Mesenchymal stem cell (in vitro differentiated cells and primary cell): ENCODE results near the gene CS.

Experiments
- DNase-seq: peaks from one replicate; pipeline ENCODE4 v3.0.0-alpha.2; 2013
- H2AFZ ChIP-seq: one replicate; pipeline ENCODE4 v1.6.1; 2013; ENCODE audit warnings: low read depth, mild to moderate bottlenecking, control low read depth, inconsistent platforms, low read length, moderate library complexity
- H2AK5ac ChIP-seq: 2 replicates; pipeline ENCODE4 v1.6.1; 2013; ENCODE audit warnings: low read length, moderate library complexity, mild to moderate bottlenecking, inconsistent platforms; ENCODE audit not compliant: severe bottlenecking
- H2BK120ac ChIP-seq: one replicate; pipeline ENCODE4 v1.6.1; 2013; ENCODE audit warnings: low read depth, mild to moderate bottlenecking, inconsistent platforms, low read length, moderate library complexity
- H2BK12ac ChIP-seq, 2 experiments: one replicate each; pipeline ENCODE4 v1.6.1; 2013; ENCODE audit warnings: inconsistent platforms in 2 of 2, low read length in 2 of 2, mild to moderate bottlenecking in 2 of 2, moderate library complexity in 2 of 2, control low read depth in 1 of 2
- H2BK15ac ChIP-seq: one replicate; pipeline ENCODE4 v1.6.1; 2013; ENCODE audit warnings: mild to moderate bottlenecking, low read depth, inconsistent platforms; ENCODE audit not compliant: poor library complexity, severe bottlenecking
- H2BK5ac ChIP-seq: 2 replicates; pipeline ENCODE4 v1.6.1; 2013; ENCODE audit warnings: low read depth, mild to moderate bottlenecking, low read length, control low read depth, inconsistent platforms; ENCODE audit not compliant: poor library complexity, severe bottlenecking
- H3K14ac ChIP-seq, 2 experiments: one replicate each; pipeline ENCODE4 v1.6.1; 2013; ENCODE audit warnings: inconsistent platforms in 2 of 2, low read length in 2 of 2, control low read depth in 1 of 2, mild to moderate bottlenecking in 1 of 2, moderate library complexity in 1 of 2
- H3K18ac ChIP-seq, 2 experiments: one replicate each; pipeline ENCODE4 v1.6.1; 2013; ENCODE audit warnings: inconsistent platforms in 2 of 2, low read length in 2 of 2, control low read depth in 1 of 2, low read depth in 1 of 2, mild to moderate bottlenecking in 1 of 2
- H3K23ac ChIP-seq, 2 experiments: one replicate each; pipeline ENCODE4 v1.6.1; 2013; ENCODE audit warnings: inconsistent platforms in 2 of 2, low read length in 2 of 2, mild to moderate bottlenecking in 2 of 2, moderate library complexity in 2 of 2, control low read depth in 1 of 2
- H3K27ac ChIP-seq: 2 replicates; pipeline ENCODE4 v1.5.1; 2013; ENCODE audit warnings: mild to moderate bottlenecking, moderate library complexity, low read length, control low read depth, inconsistent platforms; ENCODE audit not compliant: poor library complexity, severe bottlenecking
- H3K27me3 ChIP-seq, 2 experiments: 2 replicates each; pipeline versions ENCODE4 v1.6.1 to v1.7.0; 2013; ENCODE audit warnings: low read length in 2 of 2, mild to moderate bottlenecking in 2 of 2, moderate library complexity in 2 of 2, control low read depth in 1 of 2, inconsistent platforms in 1 of 2; ENCODE audit not compliant: control insufficient read depth in 1 of 2, insufficient read depth in 1 of 2
- H3K36me3 ChIP-seq, 2 experiments: 2 replicates each; pipeline versions ENCODE4 v1.6.1 to v1.7.0; 2013; ENCODE audit warnings: low read length in 2 of 2, control low read depth in 1 of 2, inconsistent platforms in 1 of 2, low read depth in 1 of 2, mild to moderate bottlenecking in 1 of 2; ENCODE audit not compliant: insufficient read depth in 2 of 2, control insufficient read depth in 1 of 2
- H3K4ac ChIP-seq, 2 experiments: one replicate each; pipeline ENCODE4 v1.6.1; 2013; ENCODE audit warnings: inconsistent platforms in 2 of 2, low read length in 2 of 2, mild to moderate bottlenecking in 2 of 2, moderate library complexity in 2 of 2, control low read depth in 1 of 2, low read depth in 1 of 2
- H3K4me1 ChIP-seq: 2 replicates; pipeline ENCODE4 v1.6.1; 2013; ENCODE audit warnings: low read depth, low read length, control low read depth; ENCODE audit not compliant: control insufficient read depth, insufficient read depth
- H3K4me2 ChIP-seq: 2 replicates; pipeline ENCODE4 v1.6.1; 2013; ENCODE audit warnings: low read length, mild to moderate bottlenecking, inconsistent platforms; ENCODE audit not compliant: poor library complexity, severe bottlenecking
- H3K4me3 ChIP-seq, 2 experiments: 2 replicates each; pipeline versions ENCODE4 v1.5.1 to v1.7.0; 2013; ENCODE audit warnings: low read length in 2 of 2, mild to moderate bottlenecking in 2 of 2, control low read depth in 1 of 2, low read depth in 1 of 2; ENCODE audit not compliant: insufficient read depth in 1 of 2
- H3K79me1 ChIP-seq: replicated peaks from 2 replicates; pipeline ENCODE4 v1.6.1; 2013; ENCODE audit warnings: mild to moderate bottlenecking, control low read depth, low read length, inconsistent platforms; ENCODE audit not compliant: poor library complexity, severe bottlenecking
- H3K9ac ChIP-seq: 2 replicates; pipeline ENCODE4 v1.7.0; 2013; ENCODE audit warnings: mild to moderate bottlenecking, low read length, moderate library complexity
- H3K9me3 ChIP-seq: 2 replicates; pipeline ENCODE4 v1.7.0; 2013; ENCODE audit warnings: mild to moderate bottlenecking, low read length; ENCODE audit not compliant: control insufficient read depth
- H4K8ac ChIP-seq: one replicate; pipeline ENCODE4 v1.6.1; 2013; ENCODE audit warnings: inconsistent platforms, mild to moderate bottlenecking, low read length, moderate library complexity
- H4K91ac ChIP-seq: one replicate; pipeline ENCODE4 v1.6.1; 2013; ENCODE audit warnings: mild to moderate bottlenecking, low read length, inconsistent platforms
- WGBS: methylation state at CpG from one replicate; pipeline ENCODE4 v1.1.7; 2013; ENCODE audit warnings: mixed read lengths; 5-methylcytosine and 5-hydroxymethylcytosine counted together

Gene CS

GRCh38 chr12:56298828-56299227 lies 1.3 kb downstream of the CS start:
- Histone ChIP-seq H2BK5ac (no peak overlapping the region), H4K91ac (no peak overlapping the region), H3K79me1 (peaks cover 6% of the 10 kb centered on the region), H2BK120ac (no peak overlapping the region), H3K23ac (no peak overlapping the region), H3K14ac (no peak overlapping the region), H3K4me1 (peaks cover 14% of the 10 kb centered on the region), H2BK15ac (no peak overlapping the region), H2AK5ac (no peak overlapping the region), H2BK12ac (no peak overlapping the region), H3K18ac (no peak overlapping the region), H2AFZ (no peak overlapping the region), H3K27ac (no peak overlapping the region), H3K27me3 (no peaks in the 10 kb centered on the region), H3K4me3 (peak overlapping the region in 1 of 2 experiments; percentile 95), H4K8ac (no peak overlapping the region), H3K36me3 (peaks cover 15 to 22% of the 10 kb centered on the region in 2 experiments), H3K9ac (peak overlapping the region; percentile 91), H3K4me2 (peak overlapping the region; percentile 61), H3K4ac (no peak overlapping the region), H3K9me3 (no peaks in the 10 kb centered on the region)
- no peak for DNase-seq
- 93% methylated on average over 5 of the region's 5 CpGs for WGBS

DNA sequence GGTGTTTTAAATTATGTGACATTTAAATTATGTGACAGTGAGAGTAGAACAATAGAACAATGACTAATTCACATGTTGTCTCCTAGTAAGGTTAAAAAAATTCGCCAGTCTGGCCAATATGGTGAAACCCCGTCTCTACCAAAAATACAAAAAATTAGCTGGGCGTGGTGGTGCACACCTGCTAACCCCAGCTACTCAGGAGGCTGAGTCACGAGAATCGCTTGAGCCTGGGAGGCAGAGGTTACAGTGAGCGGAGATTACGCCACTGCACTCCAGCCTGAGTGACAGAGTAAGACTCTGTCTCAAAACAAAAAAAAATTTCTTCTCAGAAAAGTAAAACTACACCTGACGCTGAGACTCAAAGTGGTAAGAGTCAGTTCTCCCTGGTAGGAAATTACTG lies 2.7 kb downstream of the CS start:
- H3K4me2 ChIP-seq: no peak overlapping the region
- H4K8ac ChIP-seq: no peak overlapping the region
- peaks cover 15 to 25% of the 10 kb centered on the region in 2 experiments for H3K36me3 ChIP-seq
- no peak overlapping the region for H3K4ac ChIP-seq
- H2BK5ac ChIP-seq: no peak overlapping the region
- no peak overlapping the region for H2BK15ac ChIP-seq
- H3K23ac ChIP-seq: no peak overlapping the region
- WGBS: 97% methylated on average over 8 of the region's 8 CpGs
- H3K4me1 ChIP-seq: peaks cover 14% of the 10 kb centered on the region
- no peaks in the 10 kb centered on the region for H3K27me3 ChIP-seq
- H3K14ac ChIP-seq: no peak overlapping the region
- no peak overlapping the region for H4K91ac ChIP-seq
- H2AFZ ChIP-seq: no peak overlapping the region
- no peak for DNase-seq
- no peak overlapping the region for H3K18ac ChIP-seq
- H3K4me3 ChIP-seq: no peak overlapping the region
- H3K79me1 ChIP-seq: peaks cover 5% of the 10 kb centered on the region
- no peak overlapping the region for H2BK12ac ChIP-seq
- H2AK5ac ChIP-seq: no peak overlapping the region
- H3K27ac ChIP-seq: no peak overlapping the region
- no peak overlapping the region for H3K9ac ChIP-seq
- no peak overlapping the region for H2BK120ac ChIP-seq
- no peaks in the 10 kb centered on the region for H3K9me3 ChIP-seq

- Histone ChIP-seq H2BK12ac (no peak overlapping the region), H3K18ac (no peak overlapping the region)
Observed at GRCh38 chr12:56296295-56296694, 3.8 kb downstream of the CS start.

DNA sequence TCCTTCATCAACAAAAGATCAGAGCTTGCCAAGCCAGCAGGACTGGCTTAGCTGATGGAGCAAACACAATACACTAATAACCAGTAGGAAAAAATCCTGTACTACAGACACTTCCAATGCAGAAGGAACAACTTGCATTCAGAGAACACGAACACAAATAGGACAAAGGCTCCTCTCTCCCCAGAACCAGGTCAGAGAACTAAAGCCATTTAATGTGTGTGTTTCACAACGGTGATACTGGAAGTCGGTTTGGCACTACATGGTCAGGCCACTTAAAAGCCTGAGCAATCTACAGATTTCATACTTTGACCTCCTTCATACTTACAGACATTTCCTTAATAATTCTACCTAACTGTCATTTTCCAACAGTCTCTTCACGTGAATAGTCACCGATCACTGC lies 6.3 kb downstream of the CS start:
- 96% methylated on average over 5 of the region's 5 CpGs for WGBS

More at GRCh38 chr12:56296295-56296694, 3.8 kb downstream of the CS start:
- no peak overlapping the region for H3K23ac ChIP-seq
- no peak overlapping the region for H2AK5ac ChIP-seq
- no peak overlapping the region for H3K27ac ChIP-seq
- H3K14ac ChIP-seq: no peak overlapping the region
- H3K4ac ChIP-seq: no peak overlapping the region
- H3K9ac ChIP-seq: no peak overlapping the region
- H3K4me3 ChIP-seq: no peak overlapping the region
- no peak overlapping the region for H4K91ac ChIP-seq
- peaks cover 18 to 24% of the 10 kb centered on the region in 2 experiments for H3K36me3 ChIP-seq
- no peak overlapping the region for H2BK120ac ChIP-seq
- H3K4me1 ChIP-seq: peaks cover 11% of the 10 kb centered on the region
- H3K9me3 ChIP-seq: no peaks in the 10 kb centered on the region
- no peak overlapping the region for H3K4me2 ChIP-seq
- no peak overlapping the region for H2AFZ ChIP-seq
- H2BK15ac ChIP-seq: no peak overlapping the region
- H3K27me3 ChIP-seq: no peaks in the 10 kb centered on the region
- no peak overlapping the region for H4K8ac ChIP-seq
- H2BK5ac ChIP-seq: no peak overlapping the region
- peaks cover 7% of the 10 kb centered on the region for H3K79me1 ChIP-seq
- DNase-seq: no peak
- WGBS: 96% methylated on average over 4 of the region's 5 CpGs

More for the DNA sequence above, 6.3 kb downstream of the CS start:
- Histone ChIP-seq H3K27ac (no peak overlapping the region), H3K79me1 (peaks cover 10% of the 10 kb centered on the region), H3K23ac (no peak overlapping the region), H3K9me3 (no peaks in the 10 kb centered on the region), H3K9ac (no peak overlapping the region), H2BK120ac (no peak overlapping the region), H3K27me3 (no peaks in the 10 kb centered on the region), H3K4me1 (peaks cover 4% of the 10 kb centered on the region), H4K8ac (no peak overlapping the region), H3K36me3 (peaks cover 26 to 40% of the 10 kb centered on the region in 2 experiments), H4K91ac (no peak overlapping the region), H3K4me2 (no peak overlapping the region), H2AFZ (no peak overlapping the region), H2AK5ac (no peak overlapping the region), H3K4me3 (no peak overlapping the region), H3K14ac (no peak overlapping the region), H2BK12ac (no peak overlapping the region), H2BK5ac (no peak overlapping the region), H3K18ac (no peak overlapping the region), H3K4ac (no peak overlapping the region), H2BK15ac (no peak overlapping the region)
- no peak for DNase-seq
